ENCODE measurements around the gene SNAI3. TPM values are rescaled to one million over a fixed set of nuclear protein-coding genes. Genes with fewer than 3 reads are reported as not detected.
A peak's percentile ranks its signal among the peaks of the same experiment; 100 is the strongest.

Gene SNAI3
- total and polyA plus RNA-seq, 7 experiments from 2014 or later: 2.7 to 13.5 (median 6.5) TPM

DNA sequence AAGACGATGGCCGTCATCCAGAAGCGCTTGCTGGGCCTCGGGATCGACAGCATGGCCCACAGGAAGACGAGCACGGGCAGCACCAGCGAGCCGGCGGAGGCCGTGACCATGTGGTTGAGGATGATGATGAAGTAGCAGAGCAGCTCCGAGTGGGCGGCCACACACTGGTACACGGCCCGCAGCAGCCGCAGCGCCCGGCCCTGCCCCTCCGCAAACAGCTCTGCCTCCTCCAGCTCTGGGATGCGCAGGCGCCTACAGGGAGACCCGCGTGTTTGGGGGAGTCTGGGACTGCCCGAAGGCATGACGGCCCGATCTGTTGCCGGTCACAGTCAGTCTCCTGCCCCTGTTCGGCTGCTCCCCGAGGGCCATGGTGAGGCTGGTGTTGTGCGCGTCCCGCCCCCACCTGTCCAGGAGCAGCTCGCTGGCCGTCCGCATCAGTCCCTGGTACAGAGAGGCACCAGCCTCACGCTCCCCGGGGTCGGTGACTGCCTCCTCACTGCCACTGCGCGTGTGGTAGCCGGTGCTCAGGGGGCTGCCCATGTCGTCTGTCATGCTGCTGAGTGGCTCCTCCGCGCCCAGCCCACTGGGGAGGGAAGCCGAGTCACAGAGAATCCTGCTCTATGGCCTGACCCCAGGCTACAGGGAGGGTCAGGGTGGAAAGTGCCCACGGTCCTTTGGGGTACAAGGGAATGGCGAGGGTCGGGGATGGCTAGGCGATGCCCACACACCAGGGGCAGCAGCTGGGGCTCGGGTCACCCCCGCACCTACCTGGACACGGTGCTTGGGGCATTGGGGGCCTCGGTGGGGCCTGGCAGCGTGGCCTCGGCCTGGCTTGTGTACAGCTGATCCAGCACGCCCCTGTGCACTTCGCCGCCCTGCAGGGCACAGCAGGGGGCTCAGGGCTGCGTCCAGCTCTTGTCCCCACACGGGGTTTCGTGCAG lies 35.8 kb upstream of the SNAI3 start:
- Mint-ChIP-seq H3K4me1 (no peaks in the 10 kb centered on the region), H3K4me3 (no peak overlapping the region), H3K27me3 (no peaks in the 10 kb centered on the region), H3K9me3 (no peaks in the 10 kb centered on the region), H3K36me3 (peaks cover 0 to 15% (median 6%) of the 10 kb centered on the region in 5 donors), H3K27ac (no peak overlapping the region)
- intact Hi-C loops (cut with micrococcal nuclease): no loop called here
- ChIA-PET CTCF (no interaction called here), POLR2A (interaction anchor here (0.6 kb wide), 1 partner anchor 59 kb away, joined by 3 read pairs; the partner anchor contains the start of gene MVD)
- Histone ChIP-seq H3K4me1 (ENCODE audit: control insufficient read depth in 2 of 2, insufficient read depth in 2 of 2, low read length in 2 of 2) (no peaks in the 10 kb centered on the region), H3K9me3 (ENCODE audit: control insufficient read depth in 2 of 3, low read length in 3 of 3) (no peaks in the 10 kb centered on the region), H3K27me3 (ENCODE audit: control insufficient read depth in 2 of 2, insufficient read depth in 2 of 2, low read length in 2 of 2) (no peaks in the 10 kb centered on the region), H3K27ac (ENCODE audit: low read depth, low read length) (no peak overlapping the region), H3K4me3 (ENCODE audit: low read length) (no peak overlapping the region), H3K36me3 (ENCODE audit: control insufficient read depth in 2 of 3, insufficient read depth in 3 of 3, low read length in 3 of 3) (peaks cover 7 to 98% (median 7%) of the 10 kb centered on the region in 3 experiments)
- DNase-seq (no peak), ATAC-seq (no peak)

DNA sequence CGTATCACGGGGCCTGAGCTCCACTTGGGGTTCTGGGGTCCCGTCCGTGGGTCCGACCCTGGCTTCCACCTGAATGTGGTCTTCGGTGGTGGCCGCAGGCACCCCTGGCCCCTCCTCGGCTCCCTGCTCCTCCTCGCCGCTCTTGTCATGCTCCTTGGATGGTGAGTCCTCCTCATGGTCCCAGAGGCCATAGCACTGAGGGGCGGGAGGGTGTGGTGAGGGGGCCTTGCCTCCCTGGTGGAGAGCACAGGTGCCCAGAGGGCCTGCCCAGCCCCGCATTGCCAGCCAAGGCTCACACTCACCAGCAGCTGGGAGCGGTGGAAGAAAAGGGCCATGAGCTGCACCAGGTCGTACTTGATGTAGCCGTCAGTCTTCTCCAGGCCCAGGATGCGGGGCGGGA lies 34.9 kb upstream of the SNAI3 start:
- ChIA-PET CTCF (interaction anchor here (1.0 kb wide), 1 partner anchor 51 kb away, joined by 3 read pairs; no protein-coding TSS in a partner anchor), POLR2A (no interaction called here)
- no peaks in the 10 kb centered on the region for H3K27me3 ChIP-seq (ENCODE audit: control insufficient read depth in 2 of 2, insufficient read depth in 2 of 2, low read length in 2 of 2)
- peaks cover 0 to 16% (median 6%) of the 10 kb centered on the region in 5 donors for H3K36me3 Mint-ChIP-seq
- no peaks in the 10 kb centered on the region for H3K9me3 ChIP-seq (ENCODE audit: control insufficient read depth in 2 of 3, low read length in 3 of 3)
- no peak overlapping the region for H3K27ac Mint-ChIP-seq
- peaks cover 11 to 98% (median 12%) of the 10 kb centered on the region in 3 experiments for H3K36me3 ChIP-seq (ENCODE audit: control insufficient read depth in 2 of 3, insufficient read depth in 3 of 3, low read length in 3 of 3)
- no peak overlapping the region for H3K4me3 Mint-ChIP-seq
- H3K27ac ChIP-seq (ENCODE audit: low read depth, low read length): no peak overlapping the region
- H3K4me1 ChIP-seq (ENCODE audit: control insufficient read depth in 2 of 2, insufficient read depth in 2 of 2, low read length in 2 of 2): no peaks in the 10 kb centered on the region
- peaks cover 0 to 2% (median 0%) of the 10 kb centered on the region in 11 donors for H3K9me3 Mint-ChIP-seq
- DNase-seq: no peak
- ATAC-seq: no peak
- intact Hi-C loops (cut with micrococcal nuclease): no loop called here
- H3K4me3 ChIP-seq (ENCODE audit: low read length): no peak overlapping the region
- H3K27me3 Mint-ChIP-seq: no peaks in the 10 kb centered on the region
- no peaks in the 10 kb centered on the region for H3K4me1 Mint-ChIP-seq

DNA sequence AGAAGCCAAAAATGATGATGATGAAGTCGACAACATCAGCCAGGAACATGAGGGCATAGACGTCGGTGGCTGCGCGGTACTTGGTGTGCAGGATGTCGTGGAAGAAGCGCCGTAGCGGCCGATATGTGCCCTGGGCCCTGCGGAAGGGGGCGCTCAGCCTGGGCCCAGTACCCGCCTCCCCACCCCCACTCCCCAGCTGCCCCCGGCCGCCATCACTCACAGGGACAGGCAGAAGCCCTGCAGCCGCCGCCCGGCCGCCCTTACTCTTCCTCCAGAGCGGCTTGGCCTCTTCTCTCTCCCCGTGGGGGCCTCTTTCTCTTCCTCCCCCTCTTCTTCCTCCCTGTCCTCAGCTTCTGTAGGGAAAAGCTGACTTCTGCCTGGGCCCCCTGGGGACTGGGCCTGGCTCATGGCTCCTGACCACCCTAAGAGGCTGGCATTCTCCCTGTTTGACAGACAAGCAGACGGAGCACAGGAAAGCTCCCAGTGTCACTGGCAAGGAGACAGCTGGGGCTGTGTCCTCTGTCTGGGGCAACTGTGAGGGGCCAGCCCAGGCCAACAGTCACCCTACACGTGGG lies 34.2 kb upstream of the SNAI3 start:
- Histone ChIP-seq H3K36me3 (ENCODE audit: control insufficient read depth in 2 of 3, insufficient read depth in 3 of 3, low read length in 3 of 3) (peaks cover 11 to 98% (median 12%) of the 10 kb centered on the region in 3 experiments), H3K4me1 (ENCODE audit: control insufficient read depth in 2 of 2, insufficient read depth in 2 of 2, low read length in 2 of 2) (no peaks in the 10 kb centered on the region), H3K4me3 (ENCODE audit: low read length) (no peak overlapping the region), H3K9me3 (ENCODE audit: control insufficient read depth in 2 of 3, low read length in 3 of 3) (no peaks in the 10 kb centered on the region), H3K27ac (ENCODE audit: low read depth, low read length) (no peak overlapping the region), H3K27me3 (ENCODE audit: control insufficient read depth in 2 of 2, insufficient read depth in 2 of 2, low read length in 2 of 2) (no peaks in the 10 kb centered on the region)
- Mint-ChIP-seq H3K4me3 (no peak overlapping the region), H3K27ac (peak overlapping the region in 1 of 9 donors; percentile 72), H3K27me3 (no peaks in the 10 kb centered on the region), H3K9me3 (peaks cover 0 to 2% (median 0%) of the 10 kb centered on the region in 11 donors), H3K36me3 (peaks cover 0 to 16% (median 6%) of the 10 kb centered on the region in 5 donors), H3K4me1 (no peaks in the 10 kb centered on the region)
- POLR2A ChIA-PET: no interaction called here
- no peak for ATAC-seq
- CTCF ChIA-PET: interaction anchor here (1.0 kb wide), 1 partner anchor 51 kb away, joined by 3 read pairs; no protein-coding TSS in a partner anchor
- no peak for DNase-seq
- intact Hi-C loops (cut with micrococcal nuclease): no loop called here

DNA sequence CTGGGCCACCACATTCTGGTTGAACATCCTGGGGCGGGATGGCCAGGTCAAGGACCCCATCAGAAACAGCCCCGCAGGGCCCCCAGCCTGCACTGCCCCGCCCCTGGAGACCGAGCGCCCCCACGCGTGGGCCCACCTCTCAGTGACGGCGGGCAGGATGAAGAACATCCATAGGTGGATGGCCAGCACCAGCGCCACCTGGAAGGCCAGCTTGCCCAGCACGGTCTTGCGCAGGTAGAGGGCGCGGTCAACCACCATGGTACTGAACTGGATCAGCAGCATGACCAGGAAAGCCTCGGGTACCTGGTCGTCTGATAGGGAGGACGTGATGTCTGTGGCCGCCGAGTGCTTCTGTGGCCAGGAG lies 33.6 kb upstream of the SNAI3 start:
- ATAC-seq (no peak), DNase-seq (no peak)
- no peak overlapping the region for H3K27ac ChIP-seq (ENCODE audit: low read depth, low read length)
- ChIA-PET POLR2A (no interaction called here), CTCF (no interaction called here)
- Mint-ChIP-seq H3K9me3 (peaks cover 0 to 2% (median 0%) of the 10 kb centered on the region in 11 donors), H3K36me3 (peaks cover 0 to 16% (median 6%) of the 10 kb centered on the region in 5 donors), H3K27me3 (no peaks in the 10 kb centered on the region), H3K27ac (peak overlapping the region in 1 of 9 donors; percentile 72), H3K4me3 (no peak overlapping the region), H3K4me1 (no peaks in the 10 kb centered on the region)
- peaks cover 11 to 97% (median 12%) of the 10 kb centered on the region in 3 experiments for H3K36me3 ChIP-seq (ENCODE audit: control insufficient read depth in 2 of 3, insufficient read depth in 3 of 3, low read length in 3 of 3)
- no peaks in the 10 kb centered on the region for H3K9me3 ChIP-seq (ENCODE audit: control insufficient read depth in 2 of 3, low read length in 3 of 3)
- intact Hi-C loops (cut with micrococcal nuclease): no loop called here
- no peak overlapping the region for H3K4me3 ChIP-seq (ENCODE audit: low read length)
- no peaks in the 10 kb centered on the region for H3K4me1 ChIP-seq (ENCODE audit: control insufficient read depth in 2 of 2, insufficient read depth in 2 of 2, low read length in 2 of 2)
- no peaks in the 10 kb centered on the region for H3K27me3 ChIP-seq (ENCODE audit: control insufficient read depth in 2 of 2, insufficient read depth in 2 of 2, low read length in 2 of 2)

DNA sequence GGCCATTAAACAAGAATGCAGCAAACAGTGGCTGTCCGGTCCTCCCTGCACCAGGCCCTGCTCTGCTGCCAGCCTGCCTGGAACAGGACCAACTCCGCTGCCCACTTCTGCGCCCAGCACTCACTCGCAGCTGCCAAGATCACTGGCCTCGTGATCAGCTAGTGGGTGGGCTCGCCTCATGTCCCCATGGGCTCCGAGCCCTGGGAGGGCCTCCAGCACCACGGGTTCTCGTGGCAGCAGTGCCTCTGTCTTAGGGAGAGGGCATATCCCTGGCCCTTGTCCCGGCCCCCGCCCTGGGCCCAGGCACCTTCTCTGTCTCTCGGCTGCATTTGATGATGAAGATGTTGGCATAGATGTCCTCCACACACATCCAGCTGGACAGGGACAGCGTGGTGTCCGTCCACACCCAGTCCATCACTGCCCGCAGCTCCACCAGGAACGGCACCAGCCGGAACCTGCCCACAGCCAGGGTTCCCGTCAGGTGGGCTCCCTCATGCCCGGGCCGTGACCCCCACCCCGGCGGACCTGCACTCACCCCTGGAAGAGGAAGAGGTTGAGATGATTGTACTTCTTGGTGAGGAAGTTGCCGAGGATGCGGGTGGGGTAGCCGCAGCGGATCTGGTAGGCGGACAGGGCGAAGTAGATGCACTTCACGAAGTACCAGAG lies 33.1 kb upstream of the SNAI3 start:
- Mint-ChIP-seq H3K9me3 (peaks cover 0 to 2% (median 0%) of the 10 kb centered on the region in 11 donors), H3K4me1 (no peaks in the 10 kb centered on the region), H3K4me3 (no peak overlapping the region), H3K27me3 (no peaks in the 10 kb centered on the region), H3K36me3 (peaks cover 0 to 16% (median 6%) of the 10 kb centered on the region in 5 donors), H3K27ac (peak overlapping the region in 1 of 9 donors; percentile 9)
- no peak overlapping the region for H3K4me3 ChIP-seq (ENCODE audit: low read length)
- DNase-seq (no peak), ATAC-seq (no peak)
- no peaks in the 10 kb centered on the region for H3K4me1 ChIP-seq (ENCODE audit: control insufficient read depth in 2 of 2, insufficient read depth in 2 of 2, low read length in 2 of 2)
- H3K9me3 ChIP-seq (ENCODE audit: control insufficient read depth in 2 of 3, low read length in 3 of 3): no peaks in the 10 kb centered on the region
- no peaks in the 10 kb centered on the region for H3K27me3 ChIP-seq (ENCODE audit: control insufficient read depth in 2 of 2, insufficient read depth in 2 of 2, low read length in 2 of 2)
- ChIA-PET CTCF (no interaction called here), POLR2A (no interaction called here)
- intact Hi-C loops (cut with micrococcal nuclease): no loop called here
- peaks cover 11 to 97% (median 12%) of the 10 kb centered on the region in 3 experiments for H3K36me3 ChIP-seq (ENCODE audit: control insufficient read depth in 2 of 3, insufficient read depth in 3 of 3, low read length in 3 of 3)
- no peak overlapping the region for H3K27ac ChIP-seq (ENCODE audit: low read depth, low read length)

DNA sequence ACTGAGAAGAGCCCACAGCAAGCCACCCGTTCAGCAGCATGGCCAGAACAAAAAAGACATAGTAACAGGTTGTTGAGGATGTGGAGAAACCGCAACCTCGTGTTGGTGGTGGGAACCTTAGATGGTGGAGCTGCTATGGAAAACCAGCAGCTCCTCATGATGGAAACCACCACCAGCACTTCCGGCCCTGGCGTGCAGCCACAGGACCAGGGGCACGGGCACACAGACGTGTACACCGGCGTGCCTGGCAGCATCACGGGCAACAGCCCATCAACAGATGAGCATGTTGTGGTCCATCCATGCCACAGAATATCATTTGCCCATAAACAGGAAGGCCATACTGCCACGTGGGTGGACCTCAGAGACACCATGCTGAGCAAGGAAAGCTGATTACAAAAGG lies 31.9 kb upstream of the SNAI3 start:
- ChIA-PET POLR2A (interaction anchor here (0.6 to 1.1 kb wide), 2 partner anchors 20 to 1165 kb away, joined by 3 read pairs; no protein-coding TSS in a partner anchor), CTCF (no interaction called here)
- Mint-ChIP-seq H3K36me3 (peaks cover 0 to 16% (median 6%) of the 10 kb centered on the region in 5 donors), H3K27me3 (no peaks in the 10 kb centered on the region), H3K4me1 (no peaks in the 10 kb centered on the region), H3K27ac (no peak overlapping the region), H3K9me3 (peaks cover 0 to 2% (median 0%) of the 10 kb centered on the region in 11 donors), H3K4me3 (no peak overlapping the region)
- ATAC-seq (no peak), DNase-seq (no peak)
- Histone ChIP-seq H3K27me3 (ENCODE audit: control insufficient read depth in 2 of 2, insufficient read depth in 2 of 2, low read length in 2 of 2) (no peaks in the 10 kb centered on the region), H3K4me1 (ENCODE audit: control insufficient read depth in 2 of 2, insufficient read depth in 2 of 2, low read length in 2 of 2) (no peaks in the 10 kb centered on the region), H3K9me3 (ENCODE audit: control insufficient read depth in 2 of 3, low read length in 3 of 3) (no peaks in the 10 kb centered on the region), H3K36me3 (ENCODE audit: control insufficient read depth in 2 of 3, insufficient read depth in 3 of 3, low read length in 3 of 3) (peaks cover 10 to 98% (median 12%) of the 10 kb centered on the region in 3 experiments), H3K4me3 (ENCODE audit: low read length) (no peak overlapping the region), H3K27ac (ENCODE audit: low read depth, low read length) (no peak overlapping the region)
- intact Hi-C loops (cut with micrococcal nuclease): no loop called here
